HCEC 1CT (cell line): ENCODE results near the gene RFX6.
"Not testable (repeated sequence)": the region's sequence is repeated elsewhere in the genome, so short reads cannot be mapped to it uniquely, and the experiment has no call there.

Experiments
- DNase-seq: peaks from one replicate; pipeline ENCODE4 v3.0.0-alpha.2; 2017

RFX6 gene, protein sequence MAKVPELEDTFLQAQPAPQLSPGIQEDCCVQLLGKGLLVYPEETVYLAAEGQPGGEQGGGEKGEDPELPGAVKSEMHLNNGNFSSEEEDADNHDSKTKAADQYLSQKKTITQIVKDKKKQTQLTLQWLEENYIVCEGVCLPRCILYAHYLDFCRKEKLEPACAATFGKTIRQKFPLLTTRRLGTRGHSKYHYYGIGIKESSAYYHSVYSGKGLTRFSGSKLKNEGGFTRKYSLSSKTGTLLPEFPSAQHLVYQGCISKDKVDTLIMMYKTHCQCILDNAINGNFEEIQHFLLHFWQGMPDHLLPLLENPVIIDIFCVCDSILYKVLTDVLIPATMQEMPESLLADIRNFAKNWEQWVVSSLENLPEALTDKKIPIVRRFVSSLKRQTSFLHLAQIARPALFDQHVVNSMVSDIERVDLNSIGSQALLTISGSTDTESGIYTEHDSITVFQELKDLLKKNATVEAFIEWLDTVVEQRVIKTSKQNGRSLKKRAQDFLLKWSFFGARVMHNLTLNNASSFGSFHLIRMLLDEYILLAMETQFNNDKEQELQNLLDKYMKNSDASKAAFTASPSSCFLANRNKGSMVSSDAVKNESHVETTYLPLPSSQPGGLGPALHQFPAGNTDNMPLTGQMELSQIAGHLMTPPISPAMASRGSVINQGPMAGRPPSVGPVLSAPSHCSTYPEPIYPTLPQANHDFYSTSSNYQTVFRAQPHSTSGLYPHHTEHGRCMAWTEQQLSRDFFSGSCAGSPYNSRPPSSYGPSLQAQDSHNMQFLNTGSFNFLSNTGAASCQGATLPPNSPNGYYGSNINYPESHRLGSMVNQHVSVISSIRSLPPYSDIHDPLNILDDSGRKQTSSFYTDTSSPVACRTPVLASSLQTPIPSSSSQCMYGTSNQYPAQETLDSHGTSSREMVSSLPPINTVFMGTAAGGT

DNA sequence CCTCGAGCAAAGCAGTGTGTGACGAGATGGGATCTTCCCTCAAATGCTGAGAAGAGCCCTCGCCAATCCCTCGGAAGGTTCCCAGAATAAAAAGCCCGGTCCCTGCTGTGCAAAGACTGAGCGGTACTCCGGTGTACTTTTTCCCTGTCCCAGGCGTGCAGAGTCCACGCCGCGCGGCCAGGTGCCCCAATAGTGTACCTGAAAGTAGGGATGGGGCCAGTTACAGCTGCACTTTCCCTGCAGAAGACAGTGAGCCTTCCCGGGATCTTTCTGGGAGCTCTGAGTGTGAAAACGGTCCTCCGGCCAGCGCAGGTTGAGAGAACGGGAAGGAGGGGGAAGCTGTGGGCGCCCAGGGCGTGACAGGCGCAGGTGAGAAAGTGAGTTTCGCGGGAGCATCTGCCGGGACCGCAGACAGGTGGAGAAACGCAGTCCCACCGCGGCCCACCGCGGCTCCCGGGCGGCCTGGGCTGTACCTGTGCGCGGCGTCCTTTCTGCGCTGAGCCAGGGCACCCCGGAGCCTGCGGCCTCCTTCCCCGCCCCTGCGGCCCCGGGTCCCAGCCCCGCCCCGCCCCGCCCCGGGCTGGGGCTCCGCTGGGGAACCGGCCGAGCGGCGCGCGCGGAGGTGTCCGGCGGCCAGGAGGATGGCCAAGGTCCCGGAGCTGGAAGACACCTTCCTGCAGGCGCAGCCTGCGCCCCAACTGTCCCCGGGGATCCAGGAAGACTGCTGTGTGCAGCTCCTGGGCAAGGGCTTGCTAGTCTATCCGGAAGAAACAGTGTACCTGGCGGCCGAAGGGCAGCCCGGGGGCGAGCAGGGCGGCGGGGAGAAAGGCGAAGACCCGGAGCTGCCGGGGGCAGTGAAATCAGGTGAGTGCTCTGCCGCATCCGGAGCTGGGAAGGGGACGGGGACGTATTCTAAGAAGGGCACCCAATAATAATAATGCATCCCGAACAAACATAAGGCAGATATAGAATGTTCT, at the start of gene RFX6:
Gene RFX6 (plus strand): TSS at position 608 of the 977 bp plus-strand sequence. CDS start 34 bp downstream, at position 642.
- no peak for DNase-seq

- no peak for DNase-seq
Observed at GRCh38 chr6:116827561-116828240, 49.3 kb upstream of the RFX6 start.

DNA sequence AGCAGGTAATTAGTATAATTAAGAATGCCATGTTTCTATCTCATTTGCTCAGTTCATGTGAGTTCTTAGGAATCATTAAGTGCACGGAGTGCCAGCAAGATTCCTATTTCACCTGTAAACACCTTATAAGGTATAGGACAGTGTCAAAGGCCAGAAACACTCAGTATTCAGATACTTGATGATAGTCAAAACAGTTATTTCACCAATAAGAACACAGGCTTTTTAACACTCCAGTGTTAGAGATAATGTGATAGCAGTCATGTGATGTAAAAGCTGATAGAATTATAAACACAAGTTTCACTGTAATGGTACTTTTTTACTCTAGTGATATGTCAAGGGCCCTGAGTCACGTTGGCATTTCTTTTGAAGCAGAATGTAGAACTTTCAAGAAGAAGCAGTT, 48.1 kb upstream of the RFX6 start, which contains the start of gene GPRC6A:
Gene GPRC6A (minus strand): TSS at position 101 of the 400 bp plus-strand sequence. CDS start 70 bp downstream, at position 31.
- DNase-seq: no peak

- not testable (repeated sequence) for DNase-seq
Observed at GRCh38 chr6:116834526-116834925, 42.5 kb upstream of the RFX6 start.

DNA sequence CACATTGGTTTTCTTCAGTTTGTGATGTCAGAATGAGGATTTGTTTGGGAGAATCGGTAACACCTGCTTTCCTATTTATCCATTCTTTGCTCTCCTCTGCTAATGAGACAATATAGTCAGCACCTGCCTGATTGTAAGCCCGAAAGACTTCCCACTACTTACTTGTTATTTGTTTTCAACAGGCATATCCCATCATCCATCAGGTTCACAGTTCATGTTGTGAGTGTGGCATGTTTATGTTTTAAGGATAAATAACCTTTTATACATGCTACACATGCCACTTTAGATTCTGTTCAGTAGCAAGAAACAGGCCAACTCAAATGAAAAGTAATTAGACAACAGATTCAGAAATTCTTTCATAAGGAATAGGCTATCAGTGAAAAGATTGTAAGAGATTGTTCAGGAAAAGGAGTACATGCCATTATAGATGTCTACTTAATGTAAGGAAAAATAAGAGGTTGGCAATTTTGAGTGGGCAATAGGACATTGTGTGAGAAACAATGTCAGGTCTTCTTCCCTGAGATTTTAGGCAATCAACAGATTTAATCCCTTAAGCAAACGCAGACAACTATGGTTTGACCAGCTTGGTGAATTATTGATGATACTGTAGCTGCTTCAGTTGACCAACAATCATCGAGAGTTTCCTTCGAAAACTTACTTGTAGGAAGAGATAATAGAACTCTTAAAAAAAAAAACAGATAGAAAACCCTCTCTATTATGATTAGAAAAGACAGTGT, 40.3 kb upstream of the RFX6 start:
- DNase-seq: no peak

- DNase-seq: peak; percentile 31
Observed at GRCh38 chr6:116840091-116840490, 37.0 kb upstream of the RFX6 start.

DNA sequence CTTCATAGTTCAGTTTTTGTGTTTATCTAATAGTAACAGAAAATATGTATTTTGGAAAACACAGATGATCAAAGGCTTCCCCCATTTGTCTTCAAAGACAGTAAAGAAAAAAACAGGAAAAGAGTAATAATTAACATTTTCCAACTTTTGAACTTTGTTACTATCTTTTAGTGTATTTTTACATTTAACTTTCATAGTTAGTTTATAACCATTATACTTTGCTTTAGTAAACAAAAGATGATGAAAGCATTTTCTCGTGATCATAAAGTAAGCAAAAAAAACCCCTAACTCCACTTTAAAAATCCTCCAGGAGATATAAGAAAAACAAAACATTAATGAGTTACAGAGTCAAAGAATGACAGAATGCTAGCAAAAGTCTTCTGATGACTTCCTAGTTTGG, 34.6 kb upstream of the RFX6 start:
- no peak for DNase-seq

- DNase-seq: peak; percentile 36
Observed at GRCh38 chr6:116847227-116847626, 29.8 kb upstream of the RFX6 start.

DNA sequence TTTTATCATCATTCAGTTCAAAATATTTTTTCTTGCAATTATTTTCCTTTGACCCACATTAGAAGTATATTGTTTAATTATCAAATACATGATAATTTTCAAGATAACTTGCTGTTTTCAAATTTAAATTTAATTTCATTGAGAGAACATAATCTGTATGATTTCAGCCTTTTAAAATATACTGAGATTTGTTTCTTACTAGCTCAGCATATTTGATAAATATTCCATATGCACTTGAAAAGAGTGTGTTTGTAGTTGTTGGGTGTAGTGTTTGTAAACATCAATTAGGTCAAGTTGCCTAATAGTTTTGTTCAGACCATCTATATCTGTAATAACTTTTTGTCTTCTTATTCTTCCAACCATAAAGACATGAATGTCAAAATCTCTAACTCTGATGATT, 19.0 kb upstream of the RFX6 start:
- DNase-seq: no peak

GRCh38 chr6:116859264-116859663, 17.8 kb upstream of the RFX6 start:
- DNase-seq: no peak

- no peak for DNase-seq
Observed at GRCh38 chr6:116866281-116866871, 10.7 kb upstream of the RFX6 start.

DNA sequence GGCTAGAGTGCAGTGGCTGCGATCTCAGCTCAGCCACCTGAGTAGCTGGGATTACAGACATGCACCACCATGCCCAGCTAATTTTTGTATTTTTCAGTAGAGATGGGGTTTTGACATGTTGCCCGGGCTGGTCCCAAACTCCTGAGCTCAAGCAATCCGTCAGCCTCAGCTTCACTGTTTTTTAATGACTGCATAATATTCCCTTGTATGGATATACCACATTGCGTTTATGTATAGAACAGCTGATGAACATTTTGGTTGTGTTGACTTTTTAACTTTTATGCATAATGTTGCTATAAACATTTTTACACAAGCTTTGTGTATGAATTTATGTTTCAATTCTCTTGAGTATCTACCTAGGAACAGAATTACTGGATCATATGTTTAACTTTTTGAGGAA, 4.3 kb upstream of the RFX6 start:
- DNase-seq: no peak

DNA sequence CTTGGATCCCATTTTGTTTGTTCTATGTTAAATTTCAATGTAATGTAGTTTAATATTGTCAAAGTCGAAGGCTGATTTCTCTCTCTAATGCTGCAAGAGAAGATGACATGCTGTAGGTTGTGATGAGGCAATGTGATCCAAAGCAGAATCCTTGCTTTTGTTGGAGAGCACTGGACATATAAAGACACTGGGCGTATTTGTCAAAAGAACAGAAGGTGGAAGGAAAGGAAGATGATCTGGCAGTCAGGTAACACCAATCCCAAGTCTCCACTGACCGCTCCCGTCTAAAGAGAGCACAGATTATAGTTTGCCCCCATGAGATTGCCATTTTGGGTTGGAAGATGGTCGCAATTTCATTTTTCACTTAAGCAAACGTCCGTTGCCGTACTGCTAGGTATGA, 935 bp upstream of the RFX6 start:
- DNase-seq: no peak

DNA sequence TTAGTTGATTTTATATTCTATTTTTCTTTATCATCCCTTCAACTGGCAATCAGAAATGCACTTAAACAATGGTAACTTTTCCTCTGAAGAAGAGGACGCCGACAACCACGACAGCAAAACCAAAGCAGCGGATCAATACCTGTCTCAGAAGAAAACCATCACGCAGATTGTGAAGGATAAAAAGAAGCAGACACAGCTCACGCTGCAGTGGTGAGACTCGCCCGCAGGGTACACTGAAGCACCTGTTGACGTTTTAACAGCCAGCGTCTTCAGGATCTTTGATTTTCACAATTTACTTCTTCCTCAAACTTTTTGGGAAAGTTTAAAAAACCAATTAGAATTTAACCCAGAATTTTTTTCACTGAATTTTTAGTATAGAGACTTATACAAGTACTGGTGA, 701 bp downstream of the RFX6 start:
- DNase-seq: no peak

DNA sequence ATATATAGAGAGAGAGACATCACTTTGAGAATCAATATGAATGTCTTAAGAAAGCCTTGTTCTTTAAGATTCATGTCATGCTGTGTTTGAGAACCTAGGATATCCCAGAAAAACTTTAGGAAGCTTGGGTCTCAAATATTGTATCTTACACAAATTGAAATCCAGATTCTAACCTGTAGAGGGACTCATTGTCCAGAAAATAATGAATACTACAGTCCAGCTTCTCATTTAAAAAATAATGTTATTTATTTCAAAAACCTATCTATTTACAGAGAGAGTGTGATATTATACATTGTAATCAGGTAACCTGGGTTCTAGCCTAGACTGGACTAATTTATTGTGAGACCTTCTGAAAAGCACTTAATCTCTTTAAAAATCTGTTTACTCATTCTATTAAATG, 4.2 kb downstream of the RFX6 start:
- DNase-seq: no peak

GRCh38 chr6:116883005-116883404, 6.0 kb downstream of the RFX6 start:
- DNase-seq: no peak

DNA sequence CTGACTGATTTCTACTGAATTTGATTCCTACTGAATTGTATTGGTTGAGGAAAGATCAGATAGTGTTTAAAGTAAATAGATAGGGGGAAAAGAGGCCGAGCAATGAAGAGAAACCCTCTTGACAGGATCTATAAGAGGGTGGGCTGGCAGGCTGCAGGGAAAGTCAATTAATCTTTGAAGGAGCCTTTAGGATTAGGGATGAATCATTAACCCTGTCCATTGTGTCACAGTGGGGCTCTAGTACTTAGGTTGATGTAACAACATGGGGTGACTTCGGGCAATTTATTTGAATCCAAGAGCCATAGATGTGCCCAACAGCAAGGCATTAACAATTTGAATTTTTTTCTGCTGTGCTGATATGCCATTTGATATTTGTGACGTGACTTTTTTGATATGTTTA, 7.5 kb downstream of the RFX6 start:
- DNase-seq: no peak

DNA sequence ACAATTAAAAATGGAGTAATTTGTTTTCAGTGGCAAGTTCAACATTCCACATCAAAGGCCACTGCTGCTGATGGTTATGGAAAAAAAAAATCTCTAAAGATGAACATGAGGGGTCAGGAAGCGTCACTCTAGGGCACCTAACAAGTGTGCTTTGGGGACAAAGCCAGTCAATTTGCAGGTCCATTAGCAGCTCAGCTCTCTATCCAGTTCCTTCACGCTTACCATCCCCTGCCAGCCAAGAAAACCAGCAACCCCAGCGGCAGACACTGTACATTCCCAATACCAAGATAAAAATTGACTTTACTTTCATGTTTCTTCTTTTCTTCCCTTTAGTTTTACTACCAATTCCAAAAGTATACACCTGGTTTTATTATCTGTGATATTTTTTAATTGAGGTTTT, 10.1 kb downstream of the RFX6 start:
- no peak for DNase-seq

GRCh38 chr6:116887894-116888293, 10.9 kb downstream of the RFX6 start:
- no peak for DNase-seq

- DNase-seq: no peak
Observed at GRCh38 chr6:116888732-116889360, 11.8 kb downstream of the RFX6 start.
